PC-3 (cell line): ENCODE measurements around the gene GATA6. TPM values are rescaled to one million over a fixed set of nuclear protein-coding genes. Genes with fewer than 3 reads are reported as not detected.

Experiments used
- ATAC-seq: fragments of 200-7000 bp; cut with Tn5 transposase; 2 replicates; pipeline ENCODE4 v1.9.1; 2020; ENCODE audit warnings: mild to moderate bottlenecking, moderate library complexity
- BruUV-seq: library from RNA; stranded (reverse); fragments of 400-500 nt; replicated peaks from 2 replicates; lab custom pipeline; 2021; lab: Mats Ljungman, UMichigan
- CTCF ChIA-PET: fragments of 300-600 bp; sonication (Branson Sonifier 250); formaldehyde crosslinking; loops from one replicate; lab custom pipeline; 2022; ENCODE audit warnings: antibody characterized with exemption; lab: Charles Lee
- POLR2A ChIA-PET: fragments of 300-600 bp; sonication (Branson Sonifier 250); formaldehyde crosslinking; loops from one replicate; lab custom pipeline; 2022; ENCODE audit warnings: antibody characterized with exemption; ENCODE audit not compliant: unreplicated experiment; lab: Charles Lee
- DNase-seq: peaks from one replicate; pipeline ENCODE4 v3.0.0-alpha.2; 2015
- H2AFZ ChIP-seq: fragments of 300-600 bp; sonication (generic); 2 replicates; pipeline ENCODE4 v1.6.0; 2016; ENCODE audit warnings: antibody characterized with exemption, low read length
- H3F3A ChIP-seq: fragments of 300-600 bp; sonication (generic); one replicate; pipeline ENCODE4 v1.6.0; 2017; ENCODE audit warnings: antibody characterized with exemption, low read length, control low read depth, mild to moderate bottlenecking; ENCODE audit not compliant: unreplicated experiment
- H3K27ac ChIP-seq: fragments of 300-600 bp; sonication (generic); 2 replicates; pipeline ENCODE4 v1.5.1; 2016; ENCODE audit warnings: mild to moderate bottlenecking, low read length
- H3K27me3 ChIP-seq: fragments of 300-600 bp; sonication (generic); 2 replicates; pipeline ENCODE4 v1.6.1; 2016; ENCODE audit warnings: low read length, mixed read lengths
- H3K36me3 ChIP-seq: fragments of 300-600 bp; sonication (generic); 2 replicates; pipeline ENCODE4 v1.6.1; 2016; ENCODE audit warnings: low read depth, mixed run types, low read length, mixed read lengths
- H3K4me1 ChIP-seq: fragments of 300-600 bp; sonication (generic); 2 replicates; pipeline ENCODE4 v1.5.1; 2016; ENCODE audit warnings: low read length; ENCODE audit not compliant: insufficient read depth
- H3K4me2 ChIP-seq: fragments of 300-600 bp; sonication (generic); 2 replicates; pipeline ENCODE4 v1.6.0; 2016; ENCODE audit warnings: low read length
- H3K4me3 ChIP-seq: fragments of 300-600 bp; sonication (generic); 2 replicates; pipeline ENCODE4 v1.5.1; 2016; ENCODE audit warnings: mild to moderate bottlenecking, low read length, mixed read lengths
- H3K79me2 ChIP-seq: fragments of 300-600 bp; sonication (generic); 2 replicates; pipeline ENCODE4 v1.6.1; 2017; ENCODE audit warnings: low read length, mixed read lengths
- H3K9ac ChIP-seq: fragments of 300-600 bp; sonication (generic); 2 replicates; pipeline ENCODE4 v1.6.0; 2016; ENCODE audit warnings: mild to moderate bottlenecking, low read length
- H3K9me2 ChIP-seq: fragments of 300-600 bp; sonication (generic); replicated peaks from 2 replicates; pipeline ENCODE4 v1.6.1; 2016; ENCODE audit warnings: mixed run types, low read length, mixed read lengths
- H3K9me3 ChIP-seq: fragments of 300-600 bp; sonication (generic); 2 replicates; pipeline ENCODE4 v1.6.1; 2016; ENCODE audit warnings: low read length, mixed read lengths
- H4K20me1 ChIP-seq: fragments of 300-600 bp; sonication (generic); 2 replicates; pipeline ENCODE4 v1.6.1; 2016; ENCODE audit warnings: low read length, mixed read lengths
- CTCF ChIP-seq: fragments of 300-600 bp; sonication (generic); conservative IDR thresholded peaks from 2 replicates; pipeline ENCODE4 v1.5.1; 2017; ENCODE audit warnings: antibody characterized with exemption, low read depth, mild to moderate bottlenecking, low read length
- EZH2 ChIP-seq: fragments of 300-600 bp; sonication (generic); IDR thresholded peaks from one replicate; pipeline ENCODE4 v1.6.1; 2017; ENCODE audit warnings: antibody characterized with exemption, mild to moderate bottlenecking, low read length; ENCODE audit not compliant: unreplicated experiment
- EZH2phosphoT487 ChIP-seq: fragments of 300-600 bp; sonication (generic); IDR thresholded peaks from 2 replicates; pipeline ENCODE4 v1.6.1; 2018; ENCODE audit warnings: mild to moderate bottlenecking, antibody characterized with exemption, low read length, borderline replicate concordance
- intact Hi-C: fragments of 100-400 bp; cut with micrococcal nuclease; formaldehyde crosslinking; loops from 2 replicates; pipeline ENCODE4 v1.9.0; 2023
- total RNA-seq: library from RNA; depleted of rRNA; stranded (reverse); fragments of >200 nt; gene quantifications from 2 replicates; pipeline ENCODE4 v1.2.3, GENCODE V29; 2014

Gene GATA6
- total RNA-seq, 1 experiment from 2014 or later = 19.4 TPM

DNA sequence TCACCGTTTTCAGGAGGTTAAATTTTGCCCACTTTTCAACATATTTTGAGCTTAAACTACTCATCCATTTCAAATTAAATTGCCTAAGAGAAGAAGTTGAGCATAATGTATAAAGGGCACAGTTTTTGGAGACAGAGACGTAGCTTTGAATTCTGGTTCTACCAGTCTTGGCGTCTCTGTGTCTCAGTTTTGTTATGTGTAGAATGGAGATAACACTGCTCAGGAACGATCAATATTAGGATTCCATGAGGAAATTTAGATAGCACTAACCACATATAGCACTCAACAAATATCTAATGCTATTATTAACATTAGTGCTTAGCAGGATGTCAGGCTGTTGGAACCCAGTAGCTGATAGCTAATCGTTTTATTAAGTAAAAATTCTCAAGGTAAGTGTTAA, 40.4 kb upstream of the GATA6 start:
- no peaks in the 10 kb centered on the region for H4K20me1 ChIP-seq
- no peaks in the 10 kb centered on the region for H3K36me3 ChIP-seq
- ATAC-seq (no peak), DNase-seq (no peak)
- ChIA-PET CTCF (no interaction called here), POLR2A (interaction anchor here (0.6 kb wide), 1 partner anchor 114 kb away, joined by 4 read pairs; no protein-coding TSS in a partner anchor)
- no peak overlapping the region for H3K27ac ChIP-seq
- H3K9ac ChIP-seq = no peak overlapping the region
- intact Hi-C loops = no loop called here
- BruUV-seq = no TSS peak
- no peaks in the 10 kb centered on the region for H3K27me3 ChIP-seq
- no peak for TF ChIP-seq CTCF
- TF ChIP-seq EZH2 = no peak
- TF ChIP-seq EZH2phosphoT487 = no peak
- no peaks in the 10 kb centered on the region for H3F3A ChIP-seq
- no peak overlapping the region for H3K4me2 ChIP-seq
- no peaks in the 10 kb centered on the region for H3K4me1 ChIP-seq
- H3K79me2 ChIP-seq = no peaks in the 10 kb centered on the region
- no peak overlapping the region for H3K4me3 ChIP-seq
- no peaks in the 10 kb centered on the region for H3K9me2 ChIP-seq
- H3K9me3 ChIP-seq = no peaks in the 10 kb centered on the region
- H2AFZ ChIP-seq = no peak overlapping the region

DNA sequence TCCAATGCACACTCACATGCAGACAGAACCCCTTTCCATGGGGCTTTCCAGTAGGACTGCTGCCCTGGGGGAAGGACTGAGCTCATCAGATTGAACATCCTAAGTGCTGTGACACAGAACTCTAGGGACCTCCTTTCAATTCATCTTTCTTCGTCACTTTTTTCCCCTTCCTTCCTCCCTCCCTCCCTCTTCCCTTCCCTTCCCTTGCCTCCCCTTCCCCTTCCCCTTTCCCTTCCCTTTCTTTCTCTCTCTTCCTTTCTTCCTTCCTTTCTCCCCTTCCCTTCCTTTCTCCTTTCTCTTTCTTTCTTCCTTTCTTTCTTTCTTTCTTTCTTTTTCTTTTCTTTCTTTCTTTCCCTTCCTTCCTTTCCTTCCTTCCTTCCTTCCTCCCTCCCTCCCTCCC, 39.6 kb upstream of the GATA6 start:
- no peaks in the 10 kb centered on the region for H3K9me2 ChIP-seq
- POLR2A ChIA-PET = no interaction called here
- DNase-seq (no peak), ATAC-seq (no peak)
- H3K9ac ChIP-seq = no peak overlapping the region
- H3K27me3 ChIP-seq = no peaks in the 10 kb centered on the region
- TF ChIP-seq EZH2 (no peak), EZH2phosphoT487 (no peak), CTCF (no peak)
- H3K4me1 ChIP-seq = no peaks in the 10 kb centered on the region
- no peak overlapping the region for H3K4me3 ChIP-seq
- H4K20me1 ChIP-seq = no peaks in the 10 kb centered on the region
- H3K36me3 ChIP-seq = no peaks in the 10 kb centered on the region
- no peaks in the 10 kb centered on the region for H3K9me3 ChIP-seq
- H3K27ac ChIP-seq = no peak overlapping the region
- CTCF ChIA-PET = no interaction called here
- H3K4me2 ChIP-seq = no peak overlapping the region
- intact Hi-C loops = no loop called here
- no peaks in the 10 kb centered on the region for H3F3A ChIP-seq
- H3K79me2 ChIP-seq = no peaks in the 10 kb centered on the region
- BruUV-seq = no TSS peak
- no peak overlapping the region for H2AFZ ChIP-seq

- H4K20me1 ChIP-seq = no peaks in the 10 kb centered on the region
- no peaks in the 10 kb centered on the region for H3K9me2 ChIP-seq
- H2AFZ ChIP-seq = no peak overlapping the region
- no peak overlapping the region for H3K27ac ChIP-seq
- CTCF ChIA-PET = no interaction called here
- H3K4me2 ChIP-seq = no peak overlapping the region
- intact Hi-C loops = no loop called here
- H3F3A ChIP-seq = no peaks in the 10 kb centered on the region
- H3K9me3 ChIP-seq = no peaks in the 10 kb centered on the region
- DNase-seq (no peak), ATAC-seq (no peak)
- no peak overlapping the region for H3K9ac ChIP-seq
- no peaks in the 10 kb centered on the region for H3K79me2 ChIP-seq
- H3K4me1 ChIP-seq = peaks cover 7% of the 10 kb centered on the region; the same call in 1 of the 2 replicates
- H3K27me3 ChIP-seq = no peaks in the 10 kb centered on the region
- POLR2A ChIA-PET = interaction anchor here (0.6 kb wide), 1 partner anchor 430 kb away, joined by 7 read pairs; no protein-coding TSS in a partner anchor
- BruUV-seq = no TSS peak
- TF ChIP-seq EZH2phosphoT487 = no peak
- no peak for TF ChIP-seq CTCF
- no peak for TF ChIP-seq EZH2
- H3K4me3 ChIP-seq = no peak overlapping the region
- H3K36me3 ChIP-seq = no peaks in the 10 kb centered on the region
These were observed 37.1 kb upstream of the GATA6 start for GRCh38 chr18:22132258-22132657.
